Epithelial cell of esophagus (primary cell): ENCODE measurements around the gene TMEM44.

Source experiments
- DNase-seq: peaks from one replicate; pipeline ENCODE4 v3.0.0; 2010; ENCODE audit warnings: low read depth
- H3K4me3 ChIP-seq: 2 replicates; pipeline ENCODE4 v1.5.1; 2011; ENCODE audit warnings: mild to moderate bottlenecking, low read length, control low read depth
- CTCF ChIP-seq: IDR thresholded peaks from 2 replicates; pipeline ENCODE4 v1.5.1; 2011; ENCODE audit warnings: low read depth, mild to moderate bottlenecking, low read length, control low read depth, inconsistent platforms; ENCODE audit not compliant: insufficient read depth; ENCODE audit errors: missing control alignments

TMEM44 gene

GRCh38 chr3:194620196-194620595 lies 13.0 kb downstream of the TMEM44 start:
- H3K4me3 ChIP-seq = no peak overlapping the region
- no peak for DNase-seq
- TF ChIP-seq CTCF = no peak

- no peak for DNase-seq
- H3K4me3 ChIP-seq = no peak overlapping the region
- no peak for TF ChIP-seq CTCF
Measured at GRCh38 chr3:194619741-194620140, 13.5 kb downstream of the TMEM44 start.

- no peak overlapping the region for H3K4me3 ChIP-seq
- no peak for TF ChIP-seq CTCF
Measured at GRCh38 chr3:194618858-194619608, 14.2 kb downstream of the TMEM44 start.

GRCh38 chr3:194617827-194618226 lies 15.4 kb downstream of the TMEM44 start:
- DNase-seq = peak; percentile 68
- H3K4me3 ChIP-seq = no peak overlapping the region
- TF ChIP-seq CTCF = no peak

More at GRCh38 chr3:194618858-194619608, 14.2 kb downstream of the TMEM44 start:
- DNase-seq = no peak

- no peak for DNase-seq
- no peak for TF ChIP-seq CTCF
Measured at GRCh38 chr3:194617143-194617671, 16.0 kb downstream of the TMEM44 start.

GRCh38 chr3:194615226-194615625 lies 18.0 kb downstream of the TMEM44 start:
- no peak for DNase-seq
- no peak for TF ChIP-seq CTCF
- no peak overlapping the region for H3K4me3 ChIP-seq

More at GRCh38 chr3:194617143-194617671, 16.0 kb downstream of the TMEM44 start:
- no peak overlapping the region for H3K4me3 ChIP-seq

GRCh38 chr3:194612221-194612620 lies 21.0 kb downstream of the TMEM44 start:
- H3K4me3 ChIP-seq = no peak overlapping the region
- no peak for DNase-seq
- no peak for TF ChIP-seq CTCF
